SK-N-MC (cell line): ENCODE results near the gene NRXN3.

ENCODE experiments used
- EZH2 ChIP-seq: fragments of 200-600 bp; sonication (generic); IDR thresholded peaks from one replicate; pipeline ENCODE4 v1.6.1; 2017; ENCODE audit warnings: antibody characterized with exemption
- POLR2AphosphoS5 ChIP-seq: IDR thresholded peaks from 2 replicates; pipeline ENCODE4 v1.6.1; 2012; ENCODE audit warnings: mild to moderate bottlenecking, low read depth, low read length, borderline replicate concordance

- TF ChIP-seq EZH2 (no peak), POLR2AphosphoS5 (no peak)
Observed at GRCh38 chr14:79742142-79742541, 1572.0 kb downstream of the NRXN3 start.
